Endodermal cell (in vitro differentiated cells): ENCODE data around the gene SPTLC2. TPM values are rescaled to one million over a fixed set of nuclear protein-coding genes. Genes with fewer than 3 reads are reported as not detected.

Experiments
- DNase-seq: peaks from one replicate; pipeline ENCODE4 v3.0.0-alpha.2; 2017
- H3K27ac ChIP-seq: 2 replicates; pipeline ENCODE4 v1.5.1; 2013; ENCODE audit warnings: mild to moderate bottlenecking, low read depth, low read length, moderate library complexity
- H3K27me3 ChIP-seq: 2 replicates; pipeline ENCODE4 v1.6.1; 2013; ENCODE audit warnings: mild to moderate bottlenecking, low read length, moderate library complexity; ENCODE audit not compliant: insufficient read depth, control insufficient read depth, poor library complexity, severe bottlenecking
- H3K36me3 ChIP-seq: 2 replicates; pipeline ENCODE4 v1.7.0; 2013; ENCODE audit warnings: mild to moderate bottlenecking, low read length, moderate library complexity; ENCODE audit not compliant: control insufficient read depth, insufficient read depth
- H3K4me1 ChIP-seq: one replicate; pipeline ENCODE4 v1.7.0; 2013; ENCODE audit warnings: low read length; ENCODE audit not compliant: control insufficient read depth, insufficient read depth
- H3K4me3 ChIP-seq: 2 replicates; pipeline ENCODE4 v1.5.1; 2013; ENCODE audit warnings: mild to moderate bottlenecking, low read length, moderate library complexity
- H3K9ac ChIP-seq: 2 replicates; pipeline ENCODE4 v1.6.1; 2013; ENCODE audit warnings: mild to moderate bottlenecking, low read length, moderate library complexity; ENCODE audit not compliant: poor library complexity, severe bottlenecking; ENCODE audit errors: extremely low read depth
- H3K9me3 ChIP-seq: 2 replicates; pipeline ENCODE4 v1.6.1; 2013; ENCODE audit warnings: mild to moderate bottlenecking, low read length, moderate library complexity; ENCODE audit not compliant: control insufficient read depth
- H3K27ac Mint-ChIP-seq: 2 replicates; pipeline ENCODE4 v1.8.0; 2020; ENCODE audit warnings: mixed read lengths
- H3K27me3 Mint-ChIP-seq: 2 replicates; pipeline ENCODE4 v1.8.0; 2021; ENCODE audit warnings: mild to moderate bottlenecking, mixed read lengths; ENCODE audit not compliant: insufficient read depth
- H3K36me3 Mint-ChIP-seq: 2 replicates; pipeline ENCODE4 v1.8.0; 2020; ENCODE audit warnings: low read depth, mixed read lengths
- H3K4me1 Mint-ChIP-seq: 2 replicates; pipeline ENCODE4 v1.8.0; 2020; ENCODE audit warnings: mixed read lengths
- H3K4me3 Mint-ChIP-seq: 2 replicates; pipeline ENCODE4 v1.8.0; 2020; ENCODE audit warnings: mild to moderate bottlenecking, moderate library complexity, mixed read lengths
- H3K9me3 Mint-ChIP-seq: 2 replicates; pipeline ENCODE4 v1.8.0; 2020; ENCODE audit warnings: mild to moderate bottlenecking, mixed read lengths
- WGBS, 2 experiments: methylation state at CpG; one replicate each; pipeline versions ENCODE4 v1.1.5 to v1.1.7; 2013; ENCODE audit warnings: missing lambda C conversion rate in 2 of 2, mixed read lengths in 1 of 2; ENCODE audit not compliant: insufficient coverage in 1 of 2, insufficient read length in 1 of 2; 5-methylcytosine and 5-hydroxymethylcytosine counted together
- total RNA-seq, 2 donors: library from RNA; stranded (reverse); fragmentation: NEBNext Ultra II Directional in 1 of 2; extraction: Animal tissue kit (Norgen Biotek cat#: 25700) in 1 of 2; gene quantifications; 2 replicates in 1 of 2; 3 replicates in 1 of 2; pipeline ENCODE4 v1.2.1, GENCODE V29; 2021
- TF ChIP-seq, protein P1 (sequence below): fragments of 200-600 bp; sonication (generic); conservative IDR thresholded peaks from 2 replicates; pipeline ENCODE4 v1.5.0; 2021; ENCODE audit warnings: antibody characterized with exemption, mild to moderate bottlenecking

The SPTLC2 gene
- total RNA-seq, 2 donors from 2014 or later: 32.6 to 32.7 TPM

DNA sequence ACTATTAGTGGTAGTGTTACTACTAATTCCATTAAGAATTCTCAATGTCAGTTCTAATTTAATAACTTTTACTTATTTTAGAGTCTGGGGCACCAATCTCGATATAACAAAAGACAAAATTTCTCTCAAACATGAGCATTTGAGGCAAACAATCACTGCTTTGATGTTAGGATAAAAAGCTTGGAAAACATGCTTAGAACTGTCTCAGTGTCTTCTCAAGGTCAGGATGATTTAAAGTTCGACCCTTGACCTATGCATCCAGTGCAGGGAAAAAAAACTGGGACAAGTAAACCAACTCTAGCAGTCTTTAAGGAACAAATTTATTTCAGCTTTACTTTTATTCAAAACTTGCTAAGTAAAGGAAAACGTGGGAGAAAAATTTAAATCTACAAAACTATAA lies 31.1 kb downstream of the SPTLC2 start:
- Mint-ChIP-seq H3K27me3 (no peaks in the 10 kb centered on the region), H3K4me1 (no peaks in the 10 kb centered on the region), H3K36me3 (peaks cover 22% of the 10 kb centered on the region), H3K9me3 (no peaks in the 10 kb centered on the region), H3K4me3 (no peak overlapping the region), H3K27ac (no peak overlapping the region)
- TF ChIP-seq, protein P1, sequence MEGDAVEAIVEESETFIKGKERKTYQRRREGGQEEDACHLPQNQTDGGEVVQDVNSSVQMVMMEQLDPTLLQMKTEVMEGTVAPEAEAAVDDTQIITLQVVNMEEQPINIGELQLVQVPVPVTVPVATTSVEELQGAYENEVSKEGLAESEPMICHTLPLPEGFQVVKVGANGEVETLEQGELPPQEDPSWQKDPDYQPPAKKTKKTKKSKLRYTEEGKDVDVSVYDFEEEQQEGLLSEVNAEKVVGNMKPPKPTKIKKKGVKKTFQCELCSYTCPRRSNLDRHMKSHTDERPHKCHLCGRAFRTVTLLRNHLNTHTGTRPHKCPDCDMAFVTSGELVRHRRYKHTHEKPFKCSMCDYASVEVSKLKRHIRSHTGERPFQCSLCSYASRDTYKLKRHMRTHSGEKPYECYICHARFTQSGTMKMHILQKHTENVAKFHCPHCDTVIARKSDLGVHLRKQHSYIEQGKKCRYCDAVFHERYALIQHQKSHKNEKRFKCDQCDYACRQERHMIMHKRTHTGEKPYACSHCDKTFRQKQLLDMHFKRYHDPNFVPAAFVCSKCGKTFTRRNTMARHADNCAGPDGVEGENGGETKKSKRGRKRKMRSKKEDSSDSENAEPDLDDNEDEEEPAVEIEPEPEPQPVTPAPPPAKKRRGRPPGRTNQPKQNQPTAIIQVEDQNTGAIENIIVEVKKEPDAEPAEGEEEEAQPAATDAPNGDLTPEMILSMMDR: no peak
- DNase-seq: no peak
- Histone ChIP-seq H3K4me1 (no peaks in the 10 kb centered on the region), H3K27ac (no peak overlapping the region), H3K9me3 (no peaks in the 10 kb centered on the region), H3K9ac (no peak overlapping the region), H3K27me3 (no peaks in the 10 kb centered on the region), H3K36me3 (no peaks in the 10 kb centered on the region), H3K4me3 (no peak overlapping the region)
- 89 to 100% methylated on average over 1 to 3 of the region's 3 CpGs for WGBS, 2 experiments

DNA sequence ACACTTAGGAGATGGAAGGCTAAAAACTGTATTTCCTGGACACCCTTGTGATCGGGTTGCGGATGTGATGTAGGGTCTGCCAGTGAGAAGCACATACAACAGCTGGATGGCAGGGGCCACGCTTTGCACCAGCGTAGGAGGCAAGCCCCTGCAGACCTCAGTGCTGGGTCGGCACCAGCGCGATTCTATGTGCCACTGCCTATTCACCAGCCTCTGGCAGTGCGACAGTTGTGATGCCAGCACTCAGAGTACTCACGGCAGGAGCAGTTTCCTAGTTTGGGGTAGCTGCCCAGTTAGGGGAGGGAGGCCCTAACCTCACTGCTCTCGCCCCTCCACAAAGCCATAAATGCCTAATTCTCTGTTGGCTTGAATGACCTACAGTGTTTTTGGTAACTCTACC lies 31.6 kb downstream of the SPTLC2 start:
- no peak overlapping the region for H3K27ac ChIP-seq
- Mint-ChIP-seq H3K27me3 (no peaks in the 10 kb centered on the region), H3K36me3 (peaks cover 20% of the 10 kb centered on the region), H3K9me3 (no peaks in the 10 kb centered on the region), H3K27ac (no peak overlapping the region), H3K4me1 (no peaks in the 10 kb centered on the region), H3K4me3 (no peak overlapping the region)
- H3K4me1 ChIP-seq: no peaks in the 10 kb centered on the region
- WGBS, 2 experiments: 89 to 100% methylated on average over 5 to 10 of the region's 10 CpGs
- H3K4me3 ChIP-seq: no peak overlapping the region
- no peaks in the 10 kb centered on the region for H3K27me3 ChIP-seq
- TF ChIP-seq, protein P1: no peak
- no peaks in the 10 kb centered on the region for H3K36me3 ChIP-seq
- no peak overlapping the region for H3K9ac ChIP-seq
- H3K9me3 ChIP-seq: no peaks in the 10 kb centered on the region
- DNase-seq: no peak

DNA sequence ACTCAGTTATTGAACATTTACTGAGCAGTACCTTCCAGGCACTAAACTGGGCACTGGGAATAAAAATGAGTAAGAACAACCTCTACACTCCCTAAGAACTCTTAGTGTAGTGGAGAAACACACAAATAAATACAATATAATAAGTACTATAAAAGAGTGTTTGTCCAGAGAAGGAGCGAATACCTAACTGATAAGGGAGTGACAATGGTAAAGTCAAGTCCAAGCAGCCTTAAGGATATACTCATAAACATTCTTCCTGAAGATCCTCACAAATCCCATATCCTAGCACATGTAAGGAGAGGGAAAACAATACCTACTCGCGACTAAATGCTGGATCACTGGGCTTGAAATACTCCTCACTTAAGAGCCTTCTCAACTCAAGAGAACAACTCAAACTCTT lies 32.8 kb downstream of the SPTLC2 start:
- Mint-ChIP-seq H3K27ac (no peak overlapping the region), H3K36me3 (peaks cover 25% of the 10 kb centered on the region), H3K4me3 (no peak overlapping the region), H3K27me3 (no peaks in the 10 kb centered on the region), H3K4me1 (no peaks in the 10 kb centered on the region), H3K9me3 (no peaks in the 10 kb centered on the region)
- Histone ChIP-seq H3K4me3 (no peak overlapping the region), H3K27me3 (no peaks in the 10 kb centered on the region), H3K9me3 (no peaks in the 10 kb centered on the region), H3K36me3 (no peaks in the 10 kb centered on the region), H3K27ac (no peak overlapping the region), H3K4me1 (no peaks in the 10 kb centered on the region), H3K9ac (no peak overlapping the region)
- TF ChIP-seq, protein P1: no peak
- DNase-seq: no peak
- WGBS, 2 experiments: 86% methylated on average over 2 of the region's 3 CpGs; no CpG with 5 or more reads in 1 of the 2 experiments
